PFSK-1 (cell line): Measurements from ENCODE around the gene TBC1D22A.

Source experiments
- FOXP2 ChIP-seq: optimal IDR thresholded peaks from 2 replicates; pipeline ENCODE3; 2011; ENCODE audit warnings: borderline replicate concordance, control low read depth, inconsistent platforms; ENCODE audit not compliant: insufficient read depth; ENCODE audit errors: extremely low read length, extremely low read depth
- POLR2AphosphoS5 ChIP-seq: IDR thresholded peaks from 2 replicates; pipeline ENCODE4 v1.6.1; 2012; ENCODE audit warnings: low read depth, mild to moderate bottlenecking, control low read depth, low read length, moderate library complexity
- SIN3A ChIP-seq: IDR thresholded peaks from 2 replicates; pipeline ENCODE4 v1.6.1; 2012; ENCODE audit warnings: mild to moderate bottlenecking, low read length, moderate library complexity, borderline replicate concordance; ENCODE audit not compliant: insufficient read depth
- TAF1 ChIP-seq: IDR thresholded peaks from 2 replicates; pipeline ENCODE4 v1.6.1; 2012; ENCODE audit warnings: low read length, control low read depth, borderline replicate concordance; ENCODE audit not compliant: insufficient read depth
- TF ChIP-seq, protein P1 (sequence below), 2 experiments: IDR thresholded peaks; 2 replicates each; pipeline versions ENCODE4 v1.6.1 to v1.8.0; 2011 to 2012; ENCODE audit warnings: low read depth in 2 of 2, low read length in 2 of 2, control low read depth in 1 of 2, inconsistent platforms in 1 of 2, mild to moderate bottlenecking in 1 of 2, moderate library complexity in 1 of 2; ENCODE audit not compliant: insufficient read depth in 1 of 2

The TBC1D22A gene

DNA sequence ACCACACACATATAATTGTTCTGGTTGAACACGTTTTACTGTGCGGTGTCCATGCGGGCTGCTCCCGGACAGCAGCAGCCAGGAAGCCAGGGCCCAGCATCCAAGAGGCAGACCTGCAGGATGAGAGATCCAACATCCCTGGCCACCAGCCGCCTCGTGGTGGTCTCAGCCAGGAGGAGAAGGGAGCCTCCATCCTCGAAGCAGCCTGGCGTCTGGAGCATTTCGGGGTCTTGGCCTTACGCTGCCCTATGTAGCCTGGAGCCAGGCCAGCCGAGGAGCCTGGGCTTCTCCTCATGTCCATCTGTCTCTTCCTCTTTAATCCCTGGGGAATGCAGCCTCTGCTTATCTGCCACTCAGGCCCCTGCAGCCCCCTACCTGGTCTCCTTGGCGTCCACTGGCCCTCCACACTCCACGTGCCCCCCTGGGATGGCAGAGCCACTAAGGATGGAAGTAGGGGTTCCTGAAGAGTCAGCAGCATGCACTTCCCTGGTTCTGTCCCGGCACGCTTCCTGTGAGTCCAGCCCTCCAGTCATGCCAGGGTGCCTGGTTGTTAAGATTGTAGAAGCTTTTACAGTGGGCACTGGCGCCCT is 253.2 kb downstream of the TBC1D22A start:
- TF ChIP-seq TAF1 (no peak), POLR2AphosphoS5 (no peak), FOXP2 (no peak), SIN3A (no peak)
- TF ChIP-seq, protein P1, sequence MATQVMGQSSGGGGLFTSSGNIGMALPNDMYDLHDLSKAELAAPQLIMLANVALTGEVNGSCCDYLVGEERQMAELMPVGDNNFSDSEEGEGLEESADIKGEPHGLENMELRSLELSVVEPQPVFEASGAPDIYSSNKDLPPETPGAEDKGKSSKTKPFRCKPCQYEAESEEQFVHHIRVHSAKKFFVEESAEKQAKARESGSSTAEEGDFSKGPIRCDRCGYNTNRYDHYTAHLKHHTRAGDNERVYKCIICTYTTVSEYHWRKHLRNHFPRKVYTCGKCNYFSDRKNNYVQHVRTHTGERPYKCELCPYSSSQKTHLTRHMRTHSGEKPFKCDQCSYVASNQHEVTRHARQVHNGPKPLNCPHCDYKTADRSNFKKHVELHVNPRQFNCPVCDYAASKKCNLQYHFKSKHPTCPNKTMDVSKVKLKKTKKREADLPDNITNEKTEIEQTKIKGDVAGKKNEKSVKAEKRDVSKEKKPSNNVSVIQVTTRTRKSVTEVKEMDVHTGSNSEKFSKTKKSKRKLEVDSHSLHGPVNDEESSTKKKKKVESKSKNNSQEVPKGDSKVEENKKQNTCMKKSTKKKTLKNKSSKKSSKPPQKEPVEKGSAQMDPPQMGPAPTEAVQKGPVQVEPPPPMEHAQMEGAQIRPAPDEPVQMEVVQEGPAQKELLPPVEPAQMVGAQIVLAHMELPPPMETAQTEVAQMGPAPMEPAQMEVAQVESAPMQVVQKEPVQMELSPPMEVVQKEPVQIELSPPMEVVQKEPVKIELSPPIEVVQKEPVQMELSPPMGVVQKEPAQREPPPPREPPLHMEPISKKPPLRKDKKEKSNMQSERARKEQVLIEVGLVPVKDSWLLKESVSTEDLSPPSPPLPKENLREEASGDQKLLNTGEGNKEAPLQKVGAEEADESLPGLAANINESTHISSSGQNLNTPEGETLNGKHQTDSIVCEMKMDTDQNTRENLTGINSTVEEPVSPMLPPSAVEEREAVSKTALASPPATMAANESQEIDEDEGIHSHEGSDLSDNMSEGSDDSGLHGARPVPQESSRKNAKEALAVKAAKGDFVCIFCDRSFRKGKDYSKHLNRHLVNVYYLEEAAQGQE (IDR thresholded peaks at IDR 0.05; ENCODE audit: insufficient read depth in 1 of 2, low read depth in 2 of 2, low read length in 2 of 2) = no peak

DNA sequence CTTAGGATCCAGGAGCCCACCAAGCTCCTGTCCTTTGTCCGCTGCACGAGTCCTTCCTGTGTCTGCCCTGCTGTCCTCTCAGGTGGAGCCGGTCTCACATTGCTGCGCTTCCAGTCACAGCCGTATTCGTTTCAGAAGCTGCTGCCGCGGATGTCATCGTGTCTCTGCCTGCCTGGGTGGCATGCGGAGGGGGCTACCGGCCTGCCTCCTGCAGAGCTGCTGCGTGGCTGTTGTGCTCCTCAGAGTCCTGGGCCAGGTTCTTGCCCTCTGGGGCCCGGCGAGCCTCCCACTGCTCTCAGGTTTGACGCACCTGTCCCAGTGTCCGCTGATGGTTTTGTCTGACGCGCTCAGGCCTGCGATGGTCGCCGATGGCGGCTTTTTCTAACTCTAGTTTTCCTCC is 254.2 kb downstream of the TBC1D22A start:
- no peak for TF ChIP-seq FOXP2
- TF ChIP-seq TAF1 = no peak
- TF ChIP-seq, protein P1 (IDR thresholded peaks at IDR 0.05; ENCODE audit: insufficient read depth in 1 of 2, low read depth in 2 of 2, low read length in 2 of 2) = no peak
- TF ChIP-seq SIN3A = no peak
- no peak for TF ChIP-seq POLR2AphosphoS5

DNA sequence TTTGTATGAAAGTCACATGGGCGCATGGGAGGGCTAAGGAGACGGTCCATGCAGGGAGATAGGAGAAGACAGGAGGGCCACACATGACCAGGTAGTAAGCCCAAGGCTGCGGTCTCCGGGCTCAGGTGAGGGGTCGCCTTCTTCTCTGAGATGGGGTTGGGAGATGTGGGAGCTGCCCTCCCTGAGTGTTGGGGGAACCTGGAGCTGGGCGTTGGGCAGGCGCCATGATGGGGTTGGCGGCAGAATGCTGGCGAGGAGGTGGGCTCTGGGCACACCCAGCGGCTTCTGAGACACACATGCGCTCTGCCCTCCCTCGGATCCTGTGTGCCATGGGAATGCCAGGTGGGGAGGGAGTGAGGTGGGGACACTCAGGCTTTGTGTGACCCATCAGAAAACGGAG is 254.8 kb downstream of the TBC1D22A start:
- TF ChIP-seq POLR2AphosphoS5 (no peak), TAF1 (no peak), FOXP2 (no peak), SIN3A (no peak)
- TF ChIP-seq, protein P1 (IDR thresholded peaks at IDR 0.05; ENCODE audit: insufficient read depth in 1 of 2, low read depth in 2 of 2, low read length in 2 of 2) = no peak

DNA sequence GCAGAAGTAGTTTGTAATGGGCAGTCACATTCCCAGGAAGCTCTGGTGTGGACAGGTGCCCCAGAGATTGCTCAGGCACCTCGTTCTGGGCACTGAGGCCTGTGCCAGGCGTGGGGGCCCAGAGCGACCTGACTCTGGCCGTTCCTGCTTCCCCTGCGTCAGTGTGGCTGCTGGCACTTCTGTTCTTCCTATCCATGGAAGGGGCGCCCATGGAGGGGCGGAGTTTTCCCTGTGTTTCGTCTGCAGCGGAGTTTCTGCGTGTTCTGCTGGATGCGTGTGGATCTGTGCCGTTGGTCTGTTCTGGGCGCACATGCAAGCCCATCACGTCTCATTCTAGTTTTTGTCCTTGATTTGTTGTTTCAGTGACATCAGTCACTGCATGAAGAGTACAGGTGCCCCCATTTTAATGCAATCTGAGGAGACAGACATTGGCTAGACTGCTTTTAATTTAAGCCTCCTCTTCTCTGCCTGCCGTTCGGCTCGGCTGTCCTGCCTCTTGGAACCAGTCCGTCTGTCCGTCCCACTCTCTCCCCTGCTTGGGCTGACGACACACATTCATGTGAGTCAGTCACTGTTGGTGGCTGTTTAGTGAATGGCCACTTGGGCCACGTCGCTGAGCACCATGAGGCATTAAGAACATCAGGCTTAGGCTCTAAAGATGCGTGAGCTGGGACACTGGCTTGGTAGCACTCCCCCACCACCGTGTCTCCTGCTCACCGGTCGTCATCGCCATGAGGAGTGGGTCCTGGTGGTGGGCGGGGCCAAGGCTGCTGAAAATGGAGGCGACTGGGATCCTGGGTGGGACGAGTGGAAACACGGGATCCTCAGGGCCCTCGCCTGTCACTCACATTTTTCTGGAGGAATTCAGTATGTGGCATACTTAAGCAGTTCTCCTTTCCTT is 255.8 kb downstream of the TBC1D22A start:
- TF ChIP-seq POLR2AphosphoS5 (no peak), SIN3A (no peak), FOXP2 (no peak), TAF1 (no peak)
- TF ChIP-seq, protein P1 (IDR thresholded peaks at IDR 0.05; ENCODE audit: insufficient read depth in 1 of 2, low read depth in 2 of 2, low read length in 2 of 2) = no peak
